ENCODE results near the gene AP3B2.
"Not testable (repeated sequence)": the region's sequence is repeated elsewhere in the genome, so short reads cannot be mapped to it uniquely, and the experiment has no call there.

The AP3B2 gene

GRCh38 chr15:82648257-82649103 lies 61.2 kb downstream of the AP3B2 start:
- DNase-seq = no peak

DNA sequence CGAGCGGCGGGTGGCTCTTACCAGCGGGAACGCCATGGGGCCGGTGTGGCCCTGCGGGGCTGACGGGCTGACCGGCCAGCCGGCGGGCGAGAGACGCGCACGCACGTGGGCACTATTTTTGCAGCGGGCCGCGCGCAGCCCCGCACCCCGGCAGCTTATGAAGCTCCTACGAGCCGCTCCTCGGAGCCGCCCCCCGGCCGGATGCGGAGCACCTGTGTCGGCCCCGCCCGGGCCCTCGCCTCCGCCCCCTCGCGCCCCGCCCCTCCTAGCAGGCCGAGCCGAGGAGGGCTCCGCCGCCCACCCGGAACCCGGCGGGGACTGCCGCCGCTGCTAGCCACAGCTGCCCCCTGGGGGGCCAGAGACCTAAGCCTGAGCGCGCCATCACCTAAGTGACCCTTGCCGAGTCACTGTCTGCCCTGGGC lies 61.8 kb downstream of the AP3B2 start:
- peak; percentile 74 for DNase-seq

GRCh38 chr15:82647045-82647834 lies 62.4 kb downstream of the AP3B2 start, which contains the start of gene CPEB1:
Gene CPEB1 (minus strand): TSS chr15:82647363. CDS start chr15:82628459, 18,904 bp downstream.
- DNase-seq = peak; percentile 70

DNA sequence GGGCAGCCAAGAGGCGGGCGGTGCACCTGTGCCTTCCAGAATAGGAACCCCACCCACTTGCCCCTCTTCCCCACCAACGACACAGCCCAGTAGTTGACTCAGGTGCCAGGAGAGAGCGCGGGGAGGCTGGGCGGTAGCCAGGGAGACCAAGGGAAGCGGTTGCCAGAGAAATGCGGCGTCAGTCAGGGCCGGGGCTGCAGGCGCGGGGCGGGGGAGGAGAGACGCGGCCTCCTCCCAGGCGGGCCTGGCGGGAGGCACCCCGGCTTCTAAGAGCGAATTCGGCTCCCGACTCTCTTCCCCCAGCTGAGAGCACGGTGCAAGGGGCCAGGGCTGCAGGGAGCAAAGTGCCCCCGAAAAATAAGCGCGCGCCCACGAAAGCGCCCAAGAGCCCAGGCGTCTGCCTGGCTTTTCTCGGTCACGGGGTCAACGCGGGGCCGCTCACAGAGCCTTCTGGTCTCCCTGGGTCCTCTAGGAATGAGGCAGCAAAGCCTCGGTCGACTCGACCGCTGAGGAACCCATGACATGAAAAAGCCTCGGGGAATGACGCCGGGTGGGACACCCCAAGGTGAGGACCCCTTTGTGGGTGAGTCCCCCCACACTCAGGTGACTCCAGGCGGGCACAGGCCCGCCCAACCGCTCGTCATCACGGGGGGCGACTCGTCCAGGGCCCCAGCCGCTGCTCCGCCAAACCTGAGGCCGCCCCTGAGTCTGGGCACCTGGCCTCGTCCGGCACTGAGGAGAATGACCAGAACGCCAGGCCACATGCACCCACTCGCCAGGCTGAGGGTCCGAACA lies 63.2 kb downstream of the AP3B2 start:
- DNase-seq = peak; percentile 26

- not testable (repeated sequence) for DNase-seq
Measured at GRCh38 chr15:82644967-82645852, 64.5 kb downstream of the AP3B2 start.

DNA sequence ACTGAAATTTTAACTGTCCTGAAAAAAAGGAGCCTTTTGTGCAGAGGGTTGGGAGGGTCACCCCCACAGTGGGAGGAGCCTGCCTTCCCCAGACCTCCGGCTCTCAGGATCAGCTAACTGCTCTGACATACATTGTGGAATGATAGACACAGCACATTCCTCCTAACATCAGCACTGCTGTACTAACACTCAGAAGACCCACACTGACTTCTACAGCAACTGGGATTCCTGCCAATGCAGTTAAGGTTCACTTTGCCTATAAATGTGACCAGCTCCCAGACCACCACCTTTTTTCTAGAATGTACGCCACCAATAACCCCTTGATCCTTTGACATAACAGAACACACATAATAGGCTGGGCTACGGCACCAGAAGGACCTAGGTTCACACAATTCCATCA lies 65.7 kb downstream of the AP3B2 start:
- DNase-seq = no peak

DNA sequence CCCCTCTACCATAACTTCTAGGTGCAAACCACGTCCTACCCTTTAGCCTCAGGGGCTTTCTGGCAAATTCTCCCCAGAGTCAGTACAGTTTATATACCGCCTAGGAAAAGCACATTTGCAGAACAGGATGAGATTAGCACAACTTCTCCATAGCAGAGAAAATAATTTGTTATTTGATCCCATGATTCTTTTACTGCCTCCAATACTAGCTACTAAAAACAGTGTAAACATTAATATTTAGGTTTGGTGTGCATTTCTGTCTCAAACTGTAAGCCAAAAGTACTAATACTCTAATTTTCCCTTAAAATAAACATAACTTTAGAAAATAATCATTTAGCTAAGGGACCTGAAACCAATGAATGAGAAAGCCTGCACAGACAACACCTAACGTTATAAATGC lies 67.0 kb downstream of the AP3B2 start:
- no peak for DNase-seq

GRCh38 chr15:82641129-82641798 lies 68.4 kb downstream of the AP3B2 start:
- no peak for DNase-seq

- no peak for DNase-seq
Measured at GRCh38 chr15:82640672-82641071, 69.0 kb downstream of the AP3B2 start.

- no peak for DNase-seq
Measured at GRCh38 chr15:82635798-82636197, 73.9 kb downstream of the AP3B2 start.

GRCh38 chr15:82630033-82630432 lies 79.6 kb downstream of the AP3B2 start:
- no peak for DNase-seq

DNA sequence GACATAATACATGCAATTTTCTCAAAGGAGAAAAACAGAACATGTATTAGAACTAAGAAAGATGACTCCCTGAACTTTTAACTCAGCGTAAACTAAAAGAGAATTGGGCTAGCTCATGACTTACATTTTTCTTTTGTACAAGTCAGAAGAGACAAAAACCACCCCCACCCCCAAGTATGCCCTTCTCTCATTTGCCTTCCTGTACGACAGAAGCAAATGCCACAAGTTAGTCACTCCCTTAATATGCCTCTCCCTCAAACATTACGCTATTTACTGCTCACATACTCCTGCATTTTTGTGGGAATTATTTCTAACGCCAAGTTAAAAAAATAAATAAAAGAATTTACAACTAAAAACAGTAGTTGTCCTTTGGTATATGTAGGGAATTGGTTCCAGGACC lies 84.5 kb downstream of the AP3B2 start:
- no peak for DNase-seq

GRCh38 chr15:82624438-82624837 lies 85.2 kb downstream of the AP3B2 start:
- no peak for DNase-seq

DNA sequence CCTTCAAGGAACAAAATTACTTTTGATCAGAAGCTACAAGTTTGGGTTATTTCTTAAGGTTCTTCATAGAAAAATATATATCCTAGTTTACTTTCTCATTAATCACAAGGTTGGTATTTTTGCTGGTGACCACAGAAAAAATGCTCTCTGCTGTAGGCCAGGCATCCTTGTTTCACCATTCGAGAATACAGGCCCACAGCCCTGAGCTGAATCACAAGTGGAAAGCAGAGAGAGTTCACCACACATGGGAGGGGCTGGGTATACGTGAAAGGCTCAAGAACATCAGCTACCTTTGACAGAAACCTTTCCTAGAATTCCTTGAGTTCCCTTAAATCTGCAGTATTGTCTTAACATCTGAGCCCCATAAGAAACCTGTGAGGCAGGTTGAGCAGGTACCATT lies 85.7 kb downstream of the AP3B2 start:
- no peak for DNase-seq

DNA sequence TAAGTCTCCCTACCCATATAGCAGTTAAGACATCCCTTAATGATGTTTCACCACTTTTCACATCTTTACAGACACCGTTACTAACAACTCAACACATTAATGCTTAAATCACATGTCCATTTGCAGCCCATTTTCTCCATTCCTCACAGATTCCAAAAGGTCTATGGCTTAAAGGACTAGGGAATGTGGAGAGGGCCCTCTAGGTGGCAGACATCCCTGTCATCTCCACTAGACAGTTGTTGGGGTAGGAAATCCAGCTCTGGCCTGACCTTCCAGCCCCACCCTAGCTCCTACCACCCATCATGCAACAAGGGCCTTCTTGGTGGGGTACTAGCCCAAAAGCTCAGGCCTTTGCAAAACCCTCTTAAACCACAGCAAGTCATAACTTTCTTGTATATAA lies 87.7 kb downstream of the AP3B2 start:
- no peak for DNase-seq

- DNase-seq = no peak
Measured at GRCh38 chr15:82613747-82614146, 95.9 kb downstream of the AP3B2 start.

DNA sequence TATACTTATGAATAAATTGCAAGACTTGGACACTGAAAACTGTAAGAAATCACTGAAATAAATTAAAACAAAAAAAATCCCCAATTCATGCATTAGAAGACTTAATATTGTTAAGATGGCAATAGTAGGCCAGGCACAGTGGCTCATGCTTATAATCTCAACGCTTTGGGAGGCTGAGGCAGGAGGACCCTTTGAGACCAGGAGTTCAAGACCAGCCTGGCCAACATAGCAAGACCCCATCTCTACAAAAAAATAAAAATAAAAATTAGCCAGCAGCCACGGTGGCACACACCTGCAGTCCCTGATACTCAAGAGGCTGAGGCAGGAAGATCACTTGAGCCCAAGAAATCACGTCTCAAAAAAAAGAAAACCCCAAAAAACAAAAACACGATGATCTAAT lies 98.3 kb downstream of the AP3B2 start:
- no peak for DNase-seq
